Fibroblast of mammary gland (primary cell): ENCODE measurements around the gene VCAM1.
A peak's percentile ranks its signal among the peaks of the same experiment; 100 is the strongest.
"Not testable (repeated sequence)": the region's sequence is repeated elsewhere in the genome, so short reads cannot be mapped to it uniquely, and the experiment has no call there.

Source experiments
- DNase-seq: peaks from one replicate; pipeline ENCODE4 v3.0.0-alpha.2; 2010; ENCODE audit warnings: low read depth
- H3K4me3 ChIP-seq: 2 replicates; pipeline ENCODE4 v1.5.1; 2011; ENCODE audit warnings: low read depth, mild to moderate bottlenecking, low read length, moderate library complexity; ENCODE audit not compliant: control insufficient read depth
- TF ChIP-seq, protein P1 (sequence below): conservative IDR thresholded peaks from 2 replicates; pipeline ENCODE4 v1.5.1; 2011; ENCODE audit warnings: low read depth, low read length, inconsistent platforms; ENCODE audit not compliant: control insufficient read depth, insufficient read depth

The VCAM1 gene

DNA sequence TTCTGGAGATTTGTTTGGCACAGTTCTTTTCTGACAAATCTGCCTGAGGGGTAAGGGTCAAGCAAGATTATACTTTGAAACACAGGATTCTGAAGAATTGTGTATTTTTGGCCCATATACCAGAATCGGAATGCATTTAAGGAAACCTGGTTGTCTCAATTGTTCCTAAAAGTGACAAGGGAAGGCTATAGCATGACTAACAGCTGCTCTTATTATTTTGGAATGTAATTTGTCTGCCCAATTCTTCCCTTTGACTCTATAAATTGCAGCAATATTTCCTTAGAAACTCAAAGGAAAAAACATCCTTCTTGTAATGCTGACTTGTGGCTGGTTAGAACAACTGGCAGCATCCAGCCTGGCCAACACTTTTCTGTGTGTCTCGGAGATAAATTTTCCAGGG is 15.8 kb upstream of the VCAM1 start:
- no peak for DNase-seq
- H3K4me3 ChIP-seq = no peak overlapping the region
- TF ChIP-seq, protein P1, sequence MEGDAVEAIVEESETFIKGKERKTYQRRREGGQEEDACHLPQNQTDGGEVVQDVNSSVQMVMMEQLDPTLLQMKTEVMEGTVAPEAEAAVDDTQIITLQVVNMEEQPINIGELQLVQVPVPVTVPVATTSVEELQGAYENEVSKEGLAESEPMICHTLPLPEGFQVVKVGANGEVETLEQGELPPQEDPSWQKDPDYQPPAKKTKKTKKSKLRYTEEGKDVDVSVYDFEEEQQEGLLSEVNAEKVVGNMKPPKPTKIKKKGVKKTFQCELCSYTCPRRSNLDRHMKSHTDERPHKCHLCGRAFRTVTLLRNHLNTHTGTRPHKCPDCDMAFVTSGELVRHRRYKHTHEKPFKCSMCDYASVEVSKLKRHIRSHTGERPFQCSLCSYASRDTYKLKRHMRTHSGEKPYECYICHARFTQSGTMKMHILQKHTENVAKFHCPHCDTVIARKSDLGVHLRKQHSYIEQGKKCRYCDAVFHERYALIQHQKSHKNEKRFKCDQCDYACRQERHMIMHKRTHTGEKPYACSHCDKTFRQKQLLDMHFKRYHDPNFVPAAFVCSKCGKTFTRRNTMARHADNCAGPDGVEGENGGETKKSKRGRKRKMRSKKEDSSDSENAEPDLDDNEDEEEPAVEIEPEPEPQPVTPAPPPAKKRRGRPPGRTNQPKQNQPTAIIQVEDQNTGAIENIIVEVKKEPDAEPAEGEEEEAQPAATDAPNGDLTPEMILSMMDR = no peak

DNA sequence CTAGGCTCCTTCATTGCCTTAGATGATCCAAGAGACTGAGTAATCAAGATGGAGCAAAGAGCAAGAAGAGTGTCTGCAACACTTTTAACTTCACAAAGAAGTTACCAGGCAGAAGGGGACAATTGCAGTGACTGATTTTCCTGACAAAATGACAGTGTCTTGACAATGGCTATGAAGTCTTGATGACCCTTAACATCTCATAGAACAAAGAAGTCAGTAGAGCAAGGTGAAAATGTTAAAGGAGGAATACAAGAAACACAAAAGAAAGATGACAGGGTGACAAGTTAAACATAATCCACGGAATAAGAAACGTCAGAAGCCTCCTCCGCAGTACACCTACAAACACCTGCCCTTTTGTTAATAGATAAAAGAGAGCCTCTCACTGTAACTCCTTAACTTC is 15.1 kb upstream of the VCAM1 start:
- no peak overlapping the region for H3K4me3 ChIP-seq
- TF ChIP-seq, protein P1 = no peak
- no peak for DNase-seq

DNA sequence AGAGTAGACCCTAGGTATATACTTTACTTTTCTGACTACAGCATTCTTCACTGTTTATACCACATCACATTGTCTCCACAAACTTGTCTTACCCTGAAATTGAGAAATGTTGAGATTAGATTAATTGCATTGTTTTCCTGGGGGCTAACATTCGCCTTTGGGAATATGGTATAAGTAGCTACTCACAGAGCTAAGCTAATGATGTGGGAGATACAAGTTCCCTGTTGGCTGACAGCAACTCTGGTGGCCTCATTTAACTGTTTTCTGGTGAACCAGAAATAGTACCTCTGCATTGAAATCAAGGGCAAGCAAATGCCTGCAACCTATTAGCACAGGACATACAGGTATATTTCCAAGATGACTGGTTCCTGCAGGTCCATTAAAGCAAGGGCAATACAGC is 13.2 kb upstream of the VCAM1 start:
- no peak overlapping the region for H3K4me3 ChIP-seq
- no peak for DNase-seq
- TF ChIP-seq, protein P1 = no peak

DNA sequence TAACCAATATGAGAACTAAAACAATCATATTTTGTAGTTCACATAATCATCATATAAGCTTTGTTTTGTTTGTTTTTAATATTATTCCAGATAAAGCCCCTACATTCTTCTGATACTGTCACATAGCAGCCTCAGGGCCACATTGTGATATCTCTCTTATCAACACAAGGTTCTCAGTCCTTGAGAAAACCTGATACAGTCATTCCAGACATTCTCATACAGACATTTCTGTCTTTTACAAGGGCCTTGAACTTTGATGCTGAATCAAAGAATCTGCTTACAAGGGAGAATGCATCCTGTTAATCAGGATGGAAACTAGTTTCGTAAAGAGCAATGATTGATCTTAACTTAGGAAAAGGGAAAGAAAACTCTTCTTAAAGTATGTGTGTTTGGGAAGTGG is 12.7 kb upstream of the VCAM1 start:
- TF ChIP-seq, protein P1 = no peak

DNA sequence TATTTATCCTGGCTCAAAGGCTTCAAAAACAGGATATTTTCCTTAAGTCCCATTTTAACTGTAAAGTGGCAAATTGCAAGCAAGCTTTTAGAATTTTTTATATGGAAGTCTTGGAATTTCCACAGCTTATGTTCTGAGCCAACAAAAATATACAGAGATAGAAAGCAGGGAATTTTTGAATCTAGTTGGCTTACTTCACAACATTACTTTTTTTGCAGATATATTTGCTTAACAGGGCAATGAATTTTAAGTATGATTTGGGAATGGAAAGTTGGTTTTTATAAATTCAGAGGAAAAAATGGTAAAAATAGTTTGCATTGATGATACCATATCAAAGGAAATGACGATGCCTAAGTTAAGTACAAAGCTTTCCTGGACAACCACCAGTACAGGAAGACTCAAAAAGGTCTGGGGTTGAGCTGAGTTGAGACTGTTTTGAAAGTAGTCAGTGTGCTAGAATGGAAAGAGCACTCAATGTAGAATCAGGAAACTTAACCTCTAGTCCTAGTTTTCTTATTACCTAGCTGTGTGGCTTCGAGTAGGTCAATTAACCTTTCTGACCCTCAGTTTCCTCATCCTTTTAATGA is 11.0 kb upstream of the VCAM1 start:
- no peak for DNase-seq
- TF ChIP-seq, protein P1 = no peak
- H3K4me3 ChIP-seq = no peak overlapping the region

More for the DNA sequence above, 12.7 kb upstream of the VCAM1 start:
- H3K4me3 ChIP-seq = no peak overlapping the region
- DNase-seq = no peak

DNA sequence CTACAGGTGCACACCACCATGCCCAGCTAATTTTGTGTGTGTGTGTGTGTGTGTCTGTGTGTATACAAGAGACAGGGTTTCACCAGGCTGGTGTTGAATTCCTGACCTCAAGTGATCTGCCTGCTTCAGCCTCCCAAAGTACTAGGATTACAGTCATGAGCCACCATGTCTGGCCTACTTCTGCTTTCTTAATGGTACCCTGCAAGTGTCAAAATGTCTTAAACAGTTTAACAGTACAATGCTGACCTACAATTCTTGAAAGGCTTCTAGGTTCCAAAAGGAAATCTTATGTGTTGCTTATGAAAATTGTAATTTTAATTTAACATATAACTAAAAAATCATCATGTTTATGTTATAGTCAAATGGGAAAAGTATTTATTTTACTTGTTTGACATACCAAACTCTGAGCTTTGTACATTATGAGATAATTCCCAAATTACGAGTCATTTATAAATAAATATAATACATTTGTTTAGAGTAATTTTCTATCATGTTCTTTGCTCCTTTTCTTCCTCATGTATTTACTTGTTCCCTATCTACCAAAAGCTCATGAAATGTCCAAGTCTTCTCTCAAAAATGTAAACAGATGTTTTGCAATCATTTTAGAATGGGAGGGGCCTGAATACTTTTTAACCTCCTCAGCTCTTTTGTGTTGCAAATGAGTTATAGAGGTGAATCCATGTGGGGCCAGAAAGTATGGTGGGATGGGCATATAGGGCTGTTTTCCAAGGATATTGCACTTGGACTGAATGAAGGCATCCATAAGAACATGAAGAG is 8.4 kb upstream of the VCAM1 start:
- H3K4me3 ChIP-seq = no peak overlapping the region
- TF ChIP-seq, protein P1 = no peak
- DNase-seq = peak; percentile 54

DNA sequence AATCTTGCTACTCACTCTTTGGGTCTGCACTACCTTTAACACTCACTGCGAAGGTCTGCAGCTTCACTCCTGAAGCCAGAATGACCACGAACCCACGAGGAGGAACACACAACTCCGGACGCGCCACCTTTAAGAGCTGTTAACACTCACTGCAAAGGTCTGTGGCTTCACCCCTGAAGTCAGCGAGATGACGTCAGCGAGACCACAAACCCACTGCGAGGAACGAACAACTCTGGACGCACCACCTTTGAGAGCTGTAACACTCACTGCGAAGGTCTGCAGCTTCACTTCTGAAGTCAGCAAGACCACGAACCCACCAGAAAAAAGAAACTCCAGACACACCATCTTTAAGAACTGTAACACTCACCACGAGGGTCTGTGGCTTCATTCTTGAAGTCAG is 6.5 kb upstream of the VCAM1 start:
- DNase-seq, H3K4me3 ChIP-seq: not testable (repeated sequence)
